Measurements from ENCODE around the gene COL10A1. TPM values are rescaled to one million over a fixed set of nuclear protein-coding genes. Genes with fewer than 3 reads are reported as not detected.

COL10A1 gene
- total RNA-seq, 4 donors from 2014 or later: not detected

GRCh38 chr6:116168148-116168547 is 42.2 kb upstream of the COL10A1 start:
- TF ChIP-seq EP300 (IDR thresholded peaks at IDR 0.05) (no peak), CTCF (IDR thresholded peaks at IDR 0.05) (no peak), POLR2A (IDR thresholded peaks at IDR 0.05) (no peak), POLR2AphosphoS5 (IDR thresholded peaks at IDR 0.05) (no peak)
- Histone ChIP-seq H3K36me3 (no peaks in the 10 kb centered on the region), H3K27ac (no peak overlapping the region), H3K4me3 (no peak overlapping the region), H3K4me1 (peaks cover 0 to 13% (median 0%) of the 10 kb centered on the region in 3 donors), H3K9me3 (peaks cover 0 to 11% (median 0%) of the 10 kb centered on the region in 3 donors), H3K27me3 (no peaks in the 10 kb centered on the region)
- 86 to 100% methylated on average over 1 of the region's 1 CpG for WGBS, 2 donors (ENCODE audit: low coverage in 1 of 2)
- no peak for ATAC-seq

- Histone ChIP-seq H3K9me3 (peaks cover 0 to 11% (median 0%) of the 10 kb centered on the region in 3 donors), H3K4me1 (peaks cover 0 to 13% (median 0%) of the 10 kb centered on the region in 3 donors), H3K36me3 (no peaks in the 10 kb centered on the region), H3K27ac (peak overlapping the region in 3 of 4 donors; percentile 14 to 44 (median 39)), H3K4me3 (no peak overlapping the region), H3K27me3 (no peaks in the 10 kb centered on the region)
- ATAC-seq: no peak
- no peak for TF ChIP-seq POLR2A (IDR thresholded peaks at IDR 0.05)
- TF ChIP-seq CTCF (IDR thresholded peaks at IDR 0.05): no peak
- no peak for TF ChIP-seq POLR2AphosphoS5 (IDR thresholded peaks at IDR 0.05)
- no peak for TF ChIP-seq EP300 (IDR thresholded peaks at IDR 0.05)
- WGBS, 2 donors (ENCODE audit: low coverage in 1 of 2): 60 to 63% methylated on average over 1 of the region's 1 CpG
Observed at GRCh38 chr6:116166369-116166768, 40.4 kb upstream of the COL10A1 start.

GRCh38 chr6:116165596-116165995 is 39.7 kb upstream of the COL10A1 start:
- ATAC-seq: no peak

GRCh38 chr6:116159782-116160524 is 34.0 kb upstream of the COL10A1 start:
- WGBS, 2 donors (ENCODE audit: low coverage in 1 of 2): 89 to 100% methylated on average over 2 to 3 of the region's 3 CpGs

More at GRCh38 chr6:116165596-116165995, 39.7 kb upstream of the COL10A1 start:
- TF ChIP-seq CTCF (IDR thresholded peaks at IDR 0.05): no peak
- TF ChIP-seq POLR2AphosphoS5 (IDR thresholded peaks at IDR 0.05): no peak
- no peak for TF ChIP-seq EP300 (IDR thresholded peaks at IDR 0.05)
- no peak for TF ChIP-seq POLR2A (IDR thresholded peaks at IDR 0.05)
- WGBS, 2 donors (ENCODE audit: low coverage in 1 of 2): no CpG with 5 or more reads among the region's 1 CpG
- H3K36me3 ChIP-seq: no peaks in the 10 kb centered on the region
- H3K4me1 ChIP-seq: peaks cover 0 to 13% (median 0%) of the 10 kb centered on the region in 3 donors
- H3K4me3 ChIP-seq: no peak overlapping the region
- peaks cover 0 to 11% (median 0%) of the 10 kb centered on the region in 3 donors for H3K9me3 ChIP-seq
- no peaks in the 10 kb centered on the region for H3K27me3 ChIP-seq
- H3K27ac ChIP-seq: no peak overlapping the region

More at GRCh38 chr6:116159782-116160524, 34.0 kb upstream of the COL10A1 start:
- Histone ChIP-seq H3K4me3 (no peak overlapping the region), H3K4me1 (peaks cover 0 to 6% (median 0%) of the 10 kb centered on the region in 3 donors), H3K9me3 (peaks cover 0 to 3% (median 0%) of the 10 kb centered on the region in 3 donors), H3K27me3 (no peaks in the 10 kb centered on the region), H3K36me3 (no peaks in the 10 kb centered on the region), H3K27ac (no peak overlapping the region)
- ATAC-seq: no peak
- TF ChIP-seq POLR2AphosphoS5 (IDR thresholded peaks at IDR 0.05) (no peak), CTCF (IDR thresholded peaks at IDR 0.05) (no peak), POLR2A (IDR thresholded peaks at IDR 0.05) (no peak), EP300 (IDR thresholded peaks at IDR 0.05) (no peak)

All from gastroesophageal sphincter (tissue), 4 donors.